IPS DF 19.7 (cell line): ENCODE data around the gene SATB1.

Experiments used
- DNase-seq: peaks from one replicate; pipeline ENCODE4 v3.0.0-alpha.2; 2013; ENCODE audit warnings: low read depth, low spot score

The SATB1 gene

GRCh38 chr3:18431266-18431665 lies 6.1 kb upstream of the SATB1 start:
- DNase-seq = no peak

- no peak for DNase-seq
Observed at GRCh38 chr3:18428991-18429745, 4.0 kb upstream of the SATB1 start.

GRCh38 chr3:18428036-18428435 lies 2.9 kb upstream of the SATB1 start:
- DNase-seq = no peak

GRCh38 chr3:18426597-18427193 lies 1.6 kb upstream of the SATB1 start:
- DNase-seq = no peak

GRCh38 chr3:18425641-18426257 lies 610 bp upstream of the SATB1 start:
- DNase-seq = no peak

GRCh38 chr3:18424213-18424728 lies 868 bp downstream of the SATB1 start:
- no peak for DNase-seq

GRCh38 chr3:18423401-18424212 lies 1.5 kb downstream of the SATB1 start:
- no peak for DNase-seq

GRCh38 chr3:18422972-18423371 lies 2.2 kb downstream of the SATB1 start:
- no peak for DNase-seq

- no peak for DNase-seq
Observed at GRCh38 chr3:18420555-18420954, 4.6 kb downstream of the SATB1 start.

- no peak for DNase-seq
Observed at GRCh38 chr3:18419232-18419631, 5.9 kb downstream of the SATB1 start.

GRCh38 chr3:18417904-18418572 lies 7.1 kb downstream of the SATB1 start:
- no peak for DNase-seq

- no peak for DNase-seq
Observed at GRCh38 chr3:18416332-18416731, 8.8 kb downstream of the SATB1 start.

- no peak for DNase-seq
Observed at GRCh38 chr3:18415839-18416238, 9.3 kb downstream of the SATB1 start.

GRCh38 chr3:18415167-18415566 lies 10.0 kb downstream of the SATB1 start:
- no peak for DNase-seq

- no peak for DNase-seq
Observed at GRCh38 chr3:18412684-18413083, 12.5 kb downstream of the SATB1 start.

- DNase-seq = no peak
Observed at GRCh38 chr3:18411541-18411940, 13.6 kb downstream of the SATB1 start.

- no peak for DNase-seq
Observed at GRCh38 chr3:18410205-18410604, 14.9 kb downstream of the SATB1 start.

GRCh38 chr3:18409266-18409665 lies 15.9 kb downstream of the SATB1 start:
- DNase-seq = no peak

GRCh38 chr3:18405141-18405540 lies 20.0 kb downstream of the SATB1 start:
- DNase-seq = no peak

GRCh38 chr3:18403061-18403460 lies 22.1 kb downstream of the SATB1 start:
- no peak for DNase-seq

- DNase-seq = no peak
Observed at GRCh38 chr3:18402239-18402799, 22.8 kb downstream of the SATB1 start.
